HG03139 (cell line): ENCODE results near the gene SORL1-AS1.
A peak's percentile ranks its signal among the peaks of the same experiment; 100 is the strongest.

Experiments used
- ATAC-seq: cut with Tn5 transposase; IDR thresholded peaks from one replicate; pipeline ENCODE4 v1.9.1; 2021; ENCODE audit not compliant: unreplicated experiment

Gene SORL1-AS1

DNA sequence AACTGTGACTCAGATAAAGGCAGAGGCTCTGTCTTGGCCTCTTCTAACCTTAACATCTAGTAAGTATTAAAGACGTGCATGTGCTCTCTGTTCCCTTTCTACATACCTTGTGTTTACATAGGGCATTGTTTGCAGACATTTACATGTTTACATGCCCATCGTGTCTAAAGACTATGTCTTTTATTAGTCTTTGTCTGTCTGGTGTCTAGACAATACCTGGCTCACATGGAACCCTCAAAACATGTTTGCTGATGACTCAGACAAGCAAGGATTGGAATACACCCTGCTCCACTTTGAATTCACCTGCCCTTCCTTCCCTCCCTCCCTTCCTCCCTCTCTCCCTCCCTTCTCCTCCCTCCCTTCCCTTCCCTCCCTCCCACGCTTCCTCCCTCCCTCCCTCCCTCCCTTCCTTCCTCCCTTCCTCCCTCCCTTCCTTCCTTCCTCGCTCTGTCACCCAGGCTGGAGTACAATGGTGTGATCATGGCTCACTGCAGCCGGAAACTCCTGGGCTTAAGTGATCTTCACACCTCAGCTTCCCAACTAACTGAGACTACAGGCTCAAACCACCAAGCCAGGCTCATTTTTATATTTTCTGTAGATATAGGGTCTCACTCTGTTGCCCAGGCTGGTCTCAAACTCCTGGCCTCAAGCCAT is 23.7 kb upstream of the SORL1-AS1 start:
- ATAC-seq: no peak

DNA sequence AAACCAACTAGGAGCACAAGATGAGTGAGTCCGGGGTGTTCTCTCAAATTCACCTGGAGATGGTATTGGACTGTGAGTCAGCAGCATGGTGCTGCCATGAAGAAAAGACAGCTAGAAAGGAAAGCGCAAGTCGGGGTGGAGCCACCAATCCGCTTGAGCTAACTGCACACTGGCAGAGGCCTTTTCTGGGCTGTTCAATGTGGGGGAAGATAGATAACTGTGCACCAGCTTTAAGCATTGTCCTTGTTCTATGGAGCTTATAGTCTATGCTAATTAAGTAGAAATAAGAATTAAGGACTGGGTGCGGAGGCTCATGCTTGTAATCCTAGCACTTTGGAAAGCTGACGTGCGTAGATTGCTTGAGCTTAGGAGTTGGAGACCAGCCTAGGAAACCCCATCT is 21.9 kb upstream of the SORL1-AS1 start:
- ATAC-seq: no peak

DNA sequence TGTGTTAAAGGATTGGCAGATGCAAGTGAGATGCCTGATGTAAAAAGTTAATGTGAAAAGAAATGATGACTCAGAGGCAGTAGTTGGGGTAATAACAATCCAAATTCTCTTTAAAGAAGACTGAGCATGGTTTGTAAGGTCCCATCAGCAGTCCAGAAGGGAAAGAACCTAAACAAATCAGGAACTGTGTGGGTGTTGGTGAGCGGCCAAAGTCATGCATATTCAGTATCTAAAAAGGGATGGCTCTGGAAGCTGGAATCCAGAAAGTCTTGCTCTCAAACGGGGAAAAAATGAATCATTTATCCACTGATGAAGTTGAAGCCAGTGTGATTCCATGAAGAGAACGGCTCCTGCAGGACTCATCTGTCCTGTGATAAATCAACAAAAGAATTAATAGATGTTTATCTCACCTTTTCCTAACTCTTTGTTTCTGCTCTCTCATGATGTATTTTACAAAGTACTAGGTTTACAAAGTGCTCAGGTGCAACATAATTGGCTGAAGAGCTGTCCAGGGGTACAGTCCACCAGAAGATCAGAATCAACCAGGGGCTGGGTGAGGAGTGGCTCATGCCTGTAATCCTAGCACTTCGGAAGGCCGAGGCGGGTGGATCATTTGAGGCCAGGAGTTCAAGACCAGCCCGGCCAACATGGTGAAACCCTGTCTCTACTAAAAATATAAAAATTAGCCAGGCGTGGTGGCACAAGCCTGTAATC is 20.5 kb upstream of the SORL1-AS1 start:
- no peak for ATAC-seq

GRCh38 chr11:121472312-121472711 is 19.5 kb upstream of the SORL1-AS1 start:
- ATAC-seq: no peak

DNA sequence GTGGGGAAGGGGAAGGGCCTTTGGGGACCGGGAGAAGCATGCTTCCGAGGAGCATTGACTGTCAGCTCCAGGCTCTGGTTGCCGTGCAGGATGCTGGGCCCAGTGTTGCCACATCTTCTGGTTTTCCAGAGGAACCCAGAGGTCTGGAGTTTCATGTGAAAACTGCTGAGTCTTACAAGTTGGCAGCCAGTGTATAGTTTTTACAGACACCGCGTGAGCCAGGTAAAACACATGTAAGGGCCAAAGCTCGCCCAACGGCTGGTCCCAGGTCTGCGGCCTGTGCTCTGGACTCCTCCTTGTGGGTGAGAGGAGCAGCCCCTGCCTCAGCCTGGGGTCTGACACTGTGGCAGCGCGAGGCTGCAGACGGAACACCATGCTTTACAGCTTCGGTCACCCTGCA is 18.4 kb upstream of the SORL1-AS1 start:
- ATAC-seq: no peak

DNA sequence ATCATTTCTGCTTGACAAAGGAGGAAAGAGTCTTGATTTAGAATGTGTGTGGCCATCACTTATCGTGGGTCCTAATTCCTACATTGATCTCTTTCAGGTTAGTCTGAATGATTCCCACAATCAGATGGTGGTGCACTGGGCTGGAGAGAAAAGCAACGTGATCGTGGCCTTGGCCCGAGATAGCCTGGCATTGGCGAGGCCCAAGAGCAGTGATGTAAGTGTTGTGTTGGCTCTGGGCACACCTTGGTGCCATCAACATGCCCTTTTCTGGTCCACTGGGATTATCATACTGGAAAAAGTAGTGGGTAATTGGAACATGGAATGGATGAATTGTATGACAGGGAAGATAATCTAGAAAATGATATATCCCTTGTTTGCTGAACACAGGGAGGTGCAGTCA is 17.1 kb upstream of the SORL1-AS1 start:
- no peak for ATAC-seq

- peak; percentile 51 for ATAC-seq
Observed at GRCh38 chr11:121467965-121468364, 15.2 kb upstream of the SORL1-AS1 start.

GRCh38 chr11:121467471-121467870 is 14.7 kb upstream of the SORL1-AS1 start:
- ATAC-seq: no peak

DNA sequence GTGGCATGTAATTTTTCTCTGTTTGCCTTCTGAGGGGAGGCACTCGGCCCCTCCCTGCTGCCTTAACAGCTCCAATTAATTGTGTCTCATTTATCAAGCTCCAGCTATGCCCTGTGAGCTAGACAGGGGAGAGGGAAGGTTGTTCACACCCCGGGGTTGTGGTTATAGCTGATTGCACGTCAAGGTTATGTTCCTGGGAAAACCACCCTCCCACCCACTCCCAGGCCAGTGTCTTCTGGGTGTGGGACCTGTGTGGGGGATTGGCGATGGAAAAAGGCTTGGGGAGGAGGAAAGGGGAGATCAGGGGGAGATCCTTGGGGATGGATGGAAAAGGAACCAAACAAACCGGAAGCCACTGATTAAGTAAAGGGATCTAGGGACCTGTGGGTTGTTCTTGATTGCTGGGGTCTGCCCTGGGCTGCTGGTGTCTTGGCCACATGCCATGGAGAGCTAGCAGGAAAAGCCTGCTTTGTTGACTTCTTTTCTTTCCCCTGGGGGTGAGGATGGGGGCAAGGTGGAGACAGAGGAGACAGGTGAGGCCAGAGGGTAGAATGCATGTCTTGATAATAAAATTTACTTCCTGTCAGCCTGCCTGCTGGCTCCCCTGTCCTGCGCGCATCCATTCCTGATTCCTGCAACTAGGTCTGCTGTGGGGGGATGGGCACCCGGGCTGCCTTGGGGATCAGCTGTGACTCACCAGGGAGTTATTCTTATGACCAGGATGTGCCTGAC is 13.5 kb upstream of the SORL1-AS1 start:
- no peak for ATAC-seq

GRCh38 chr11:121465709-121466062 is 12.9 kb upstream of the SORL1-AS1 start:
- no peak for ATAC-seq

- peak; percentile 44 for ATAC-seq
Observed at GRCh38 chr11:121464352-121464946, 11.7 kb upstream of the SORL1-AS1 start.

DNA sequence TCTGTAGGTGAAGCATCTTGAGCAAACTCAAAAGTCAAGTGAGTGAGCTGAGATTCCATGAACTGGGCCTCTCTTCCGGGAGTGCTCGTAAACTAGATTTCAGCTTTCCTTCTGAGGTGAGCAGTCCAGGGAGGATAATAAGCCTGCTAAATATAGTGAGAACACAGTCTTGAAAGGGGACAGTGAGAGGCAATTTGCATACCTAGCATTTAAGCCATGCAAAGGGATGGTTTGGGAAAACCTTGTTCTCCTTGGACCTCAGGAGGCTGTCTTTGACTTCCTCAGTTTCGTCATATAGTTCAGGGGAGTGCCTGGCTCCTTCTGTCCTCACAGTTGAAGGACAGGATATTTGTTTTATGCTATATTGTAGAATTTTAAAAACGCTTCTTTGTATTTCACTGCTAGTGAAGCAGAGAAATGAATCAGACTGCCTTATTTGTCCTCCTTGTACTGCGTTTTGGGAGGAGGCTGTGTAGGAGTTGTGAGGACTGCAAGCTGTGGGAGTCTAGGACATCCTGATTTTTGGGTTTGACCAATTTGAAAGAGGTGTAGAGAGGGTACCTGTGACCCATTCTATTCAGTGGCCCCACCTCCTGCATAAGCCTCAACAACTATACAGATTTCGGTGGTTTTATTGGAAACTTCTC is 11.0 kb upstream of the SORL1-AS1 start:
- no peak for ATAC-seq

- ATAC-seq: no peak
Observed at GRCh38 chr11:121461843-121462242, 9.1 kb upstream of the SORL1-AS1 start.

GRCh38 chr11:121460941-121461514 is 8.3 kb upstream of the SORL1-AS1 start:
- ATAC-seq: no peak

DNA sequence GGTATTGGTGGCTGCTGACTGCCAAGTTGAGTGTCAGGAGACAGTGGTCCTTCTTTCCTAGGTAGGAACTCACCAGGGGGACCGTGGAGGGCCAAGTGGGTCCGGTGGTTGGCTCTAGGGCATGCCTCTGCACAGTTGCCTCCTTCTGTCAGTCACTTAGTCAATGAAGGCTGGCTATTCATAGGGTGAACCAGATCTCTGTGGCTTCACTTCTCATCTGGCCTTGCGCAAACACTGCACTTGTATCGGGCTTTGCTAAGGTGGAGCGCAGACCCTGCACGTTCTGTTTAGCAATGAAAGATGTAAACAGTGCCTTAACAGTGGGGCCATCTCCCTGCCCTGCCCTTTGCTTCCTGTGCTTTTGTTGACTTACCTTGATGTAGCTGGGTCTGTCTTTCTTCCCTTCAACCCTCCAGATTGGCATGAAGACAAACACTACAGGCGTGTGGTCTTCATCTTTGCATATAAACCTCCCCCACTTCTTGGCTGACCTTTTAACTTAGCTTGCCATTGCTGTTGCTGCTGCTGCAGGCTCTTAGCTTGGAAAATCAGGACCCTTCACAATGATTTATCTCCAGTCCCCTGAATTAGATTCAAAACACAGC is 6.7 kb upstream of the SORL1-AS1 start:
- ATAC-seq: no peak

GRCh38 chr11:121458551-121458950 is 5.8 kb upstream of the SORL1-AS1 start:
- ATAC-seq: no peak

- ATAC-seq: no peak
Observed at GRCh38 chr11:121456816-121457431, 4.2 kb upstream of the SORL1-AS1 start.

DNA sequence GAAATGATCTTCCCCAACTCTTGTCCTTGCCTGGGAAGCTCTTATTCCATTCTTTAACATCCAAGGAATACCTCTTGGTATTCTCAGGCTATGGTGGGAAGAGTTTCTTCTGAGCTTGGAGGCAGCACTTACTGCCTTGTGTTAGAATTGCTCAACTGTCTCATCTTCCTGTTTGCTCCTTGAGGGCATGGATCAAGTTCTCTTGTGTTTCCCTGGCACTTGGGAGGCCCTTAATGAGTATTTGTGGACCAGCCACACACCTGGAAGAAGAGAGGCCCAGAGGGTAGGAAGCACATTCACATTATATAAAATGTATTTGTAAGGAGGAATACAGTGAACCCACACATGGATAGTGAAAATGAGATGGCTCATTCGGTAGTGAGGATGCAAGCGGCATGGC is 3.4 kb upstream of the SORL1-AS1 start:
- ATAC-seq: no peak

DNA sequence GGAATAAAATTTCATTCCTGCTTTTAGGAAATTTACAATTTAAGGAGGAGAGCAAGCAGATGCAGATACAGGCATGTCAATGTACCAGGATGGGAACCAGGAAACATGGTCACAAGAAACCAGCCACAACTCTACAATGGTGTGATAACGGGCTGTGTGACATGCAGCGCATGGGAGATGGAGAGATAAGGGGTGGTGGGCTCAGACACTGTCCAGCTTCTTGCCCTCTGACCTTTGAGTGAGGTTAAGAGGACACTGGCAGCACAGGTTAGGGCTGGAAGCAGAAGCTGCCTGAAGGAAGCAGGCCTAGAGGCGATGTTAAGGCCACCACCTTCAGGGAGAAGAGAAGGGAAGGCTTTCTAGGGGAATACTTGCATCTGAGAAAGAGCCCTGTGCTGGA is 2.3 kb upstream of the SORL1-AS1 start:
- no peak for ATAC-seq
